HTERT RPE-1 (cell line): ENCODE data around the gene DDX10.

Experiments
- in situ Hi-C: fragments of 300-500 bp; cut with MboI; formaldehyde crosslinking; loops from 4 replicates; pipeline ENCODE4 v1.14.3; 2020; ENCODE audit warnings: low sequenced_read_pairs

The DDX10 gene

GRCh38 chr11:108865406-108865805, 200.5 kb downstream of the DDX10 start:
- in situ Hi-C loops = no loop called here

- in situ Hi-C loops = no loop called here
Measured at GRCh38 chr11:108866781-108867180, 201.9 kb downstream of the DDX10 start.

GRCh38 chr11:108870373-108871020, 205.6 kb downstream of the DDX10 start:
- in situ Hi-C loops = no loop called here

- in situ Hi-C loops = no loop called here
Measured at GRCh38 chr11:108871152-108871551, 206.3 kb downstream of the DDX10 start.

DNA sequence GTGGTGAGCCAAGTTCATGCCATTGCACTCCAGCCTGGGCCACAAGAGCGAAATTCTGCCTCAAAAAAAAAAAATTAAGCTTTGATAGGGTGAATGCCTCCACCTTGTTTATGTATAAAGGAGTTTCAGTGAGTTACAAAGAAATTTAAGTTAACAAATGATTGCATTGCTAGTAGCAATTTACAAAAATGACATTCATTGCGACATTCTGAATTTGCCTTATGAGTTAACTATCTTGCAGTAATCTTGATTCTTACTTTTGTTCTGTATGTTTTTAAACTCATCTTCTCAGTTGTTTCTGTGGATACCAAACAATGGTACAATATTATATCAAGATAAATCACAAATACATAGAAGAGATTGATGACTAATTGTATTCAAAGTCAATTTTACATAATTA, 207.0 kb downstream of the DDX10 start:
- in situ Hi-C loops = no loop called here

GRCh38 chr11:108872781-108873291, 208.0 kb downstream of the DDX10 start:
- in situ Hi-C loops = no loop called here

- in situ Hi-C loops = no loop called here
Measured at GRCh38 chr11:108873310-108873709, 208.4 kb downstream of the DDX10 start.

- in situ Hi-C loops = no loop called here
Measured at GRCh38 chr11:108873941-108874340, 209.1 kb downstream of the DDX10 start.

DNA sequence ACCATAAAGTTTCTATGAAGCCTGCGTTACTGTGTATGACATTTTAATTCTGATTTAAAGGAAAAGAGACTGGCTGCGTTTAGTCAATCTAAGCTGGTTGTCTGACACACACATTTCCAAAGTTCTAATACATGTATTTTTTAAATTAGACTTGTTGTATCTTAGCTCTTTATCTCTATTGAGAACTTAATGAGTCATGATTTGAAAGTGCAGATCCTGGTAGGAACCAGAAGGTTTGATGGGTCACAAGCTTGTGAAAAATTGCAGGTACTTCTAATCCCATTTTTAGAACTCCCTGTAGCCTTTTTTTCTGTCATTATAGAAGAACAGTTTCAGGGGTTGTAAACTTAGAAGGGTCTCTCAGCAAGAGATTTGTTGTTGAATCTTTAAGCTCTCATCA, 210.3 kb downstream of the DDX10 start:
- in situ Hi-C loops = no loop called here

GRCh38 chr11:108877178-108877577, 212.3 kb downstream of the DDX10 start:
- in situ Hi-C loops = no loop called here

GRCh38 chr11:108880510-108880909, 215.6 kb downstream of the DDX10 start:
- in situ Hi-C loops = no loop called here

DNA sequence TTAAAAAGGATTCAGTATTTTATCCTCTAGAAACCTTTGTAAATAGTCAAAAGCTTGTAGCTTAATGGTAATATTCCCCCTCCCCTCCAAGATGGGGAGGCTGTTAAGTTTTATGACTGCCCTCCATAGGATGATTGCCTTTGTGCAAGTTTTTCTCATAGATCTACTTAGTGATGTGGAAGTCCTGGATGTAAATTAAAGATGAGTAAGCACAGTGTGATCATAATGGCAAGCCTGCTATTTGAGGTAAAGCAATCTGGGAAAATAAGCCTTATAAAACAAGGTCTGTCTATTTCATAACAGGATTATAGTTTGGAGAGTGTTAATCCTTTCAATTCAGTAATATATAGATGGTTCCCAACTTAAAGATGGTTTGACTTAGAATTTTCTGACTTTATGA, 216.3 kb downstream of the DDX10 start:
- in situ Hi-C loops = no loop called here

- in situ Hi-C loops = no loop called here
Measured at GRCh38 chr11:108882211-108882831, 217.5 kb downstream of the DDX10 start.

- in situ Hi-C loops = no loop called here
Measured at GRCh38 chr11:108886005-108886659, 221.3 kb downstream of the DDX10 start.

DNA sequence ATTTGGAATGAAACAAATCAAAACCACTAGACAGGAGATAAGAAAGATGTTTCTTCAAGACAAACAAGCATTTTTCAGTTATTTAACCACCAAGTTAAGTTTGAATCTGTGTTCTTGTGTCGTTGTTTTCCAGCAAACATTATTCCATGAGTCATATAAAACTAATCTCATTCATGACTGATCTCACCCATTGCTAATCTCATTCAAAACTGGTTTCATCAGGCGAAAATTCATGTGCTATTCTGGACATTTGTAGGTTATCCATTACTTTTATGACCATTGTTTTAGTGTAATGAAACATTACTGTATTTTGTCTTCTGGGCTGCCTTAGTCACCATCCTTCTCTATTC, 221.8 kb downstream of the DDX10 start:
- in situ Hi-C loops = no loop called here

DNA sequence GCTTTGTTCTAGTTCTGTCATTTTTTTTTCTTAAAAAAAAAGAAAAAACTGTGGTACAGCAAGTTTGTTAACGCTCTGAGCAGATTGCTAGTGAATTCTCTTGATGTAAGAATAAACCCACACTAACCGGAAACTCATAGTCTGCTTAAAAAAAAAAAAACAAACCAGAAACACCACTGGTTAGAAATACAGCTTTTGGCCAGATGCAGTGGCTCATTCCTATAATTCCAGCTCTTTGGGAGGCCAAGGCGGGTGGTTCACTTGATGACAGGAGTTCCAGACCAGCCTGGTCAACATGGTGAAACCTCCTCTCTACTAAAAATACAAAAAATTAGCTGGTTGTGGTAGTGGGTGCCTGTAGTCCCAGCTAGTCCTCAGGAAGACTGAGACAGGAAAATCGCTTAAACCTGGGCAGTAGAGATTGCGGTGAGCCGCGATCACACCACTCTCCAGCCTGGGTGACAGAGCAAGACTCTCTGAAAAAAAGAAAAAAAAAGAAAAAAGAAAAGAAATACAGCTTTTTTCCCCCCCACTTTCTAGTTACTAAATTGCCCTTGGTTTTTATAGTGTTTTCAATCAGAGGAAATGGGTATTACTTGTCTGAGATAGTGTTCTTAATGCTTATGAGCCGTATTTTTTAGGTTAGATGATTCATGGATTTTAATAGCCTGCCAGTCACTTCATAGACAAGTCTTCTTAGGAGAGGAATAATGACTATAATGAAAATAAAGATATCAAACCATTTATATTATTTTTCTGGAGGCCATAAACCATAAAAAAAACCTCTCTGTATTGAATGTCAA, 222.8 kb downstream of the DDX10 start:
- in situ Hi-C loops = no loop called here

DNA sequence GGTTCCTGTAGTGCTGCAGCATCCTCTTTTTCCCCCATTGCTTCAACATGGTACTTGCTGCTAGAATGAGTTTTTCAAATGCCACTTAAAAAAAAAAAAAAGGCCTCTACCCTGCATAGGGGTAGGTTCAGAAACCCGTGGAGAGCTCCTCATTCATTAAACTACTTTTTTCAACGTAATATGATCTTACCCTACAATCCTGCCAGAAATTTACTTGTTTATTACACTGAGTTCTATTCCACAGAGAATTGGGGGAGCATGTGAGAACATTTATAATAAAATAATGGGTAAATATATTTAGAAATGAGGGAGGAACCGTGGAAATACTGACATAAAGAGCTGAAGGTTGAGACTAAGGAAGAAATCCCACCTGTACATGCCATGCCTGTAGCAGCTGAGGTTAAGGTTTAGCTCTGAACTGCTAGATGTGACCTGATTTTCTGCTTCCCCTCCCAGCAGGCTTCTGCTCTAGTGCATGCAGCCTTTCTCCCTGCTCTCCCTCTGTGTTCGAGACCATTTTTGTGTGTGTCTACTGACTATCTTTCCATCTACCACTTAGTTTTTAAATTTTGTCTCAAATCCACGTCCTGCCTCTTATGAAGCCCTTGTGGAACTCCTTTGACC, 225.7 kb downstream of the DDX10 start:
- in situ Hi-C loops = no loop called here

DNA sequence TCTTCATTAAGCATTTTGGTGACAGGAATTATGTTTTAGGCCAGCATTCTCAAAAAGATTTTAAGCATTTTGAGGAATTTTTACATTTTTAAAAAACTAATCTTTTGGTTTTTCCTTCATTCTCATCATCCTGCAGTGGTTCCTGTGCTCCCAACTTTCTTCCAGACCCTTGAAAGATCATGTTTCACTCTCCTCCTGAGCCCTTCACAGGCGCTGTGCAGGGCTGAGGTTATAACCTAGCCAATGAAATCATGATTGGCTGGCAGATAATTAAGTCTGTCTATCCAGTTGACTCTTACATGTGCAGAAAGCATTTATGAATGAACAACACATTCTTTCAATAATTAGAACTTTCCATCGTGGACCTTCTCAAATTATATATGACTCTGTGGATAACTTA, 226.3 kb downstream of the DDX10 start:
- in situ Hi-C loops = no loop called here

DNA sequence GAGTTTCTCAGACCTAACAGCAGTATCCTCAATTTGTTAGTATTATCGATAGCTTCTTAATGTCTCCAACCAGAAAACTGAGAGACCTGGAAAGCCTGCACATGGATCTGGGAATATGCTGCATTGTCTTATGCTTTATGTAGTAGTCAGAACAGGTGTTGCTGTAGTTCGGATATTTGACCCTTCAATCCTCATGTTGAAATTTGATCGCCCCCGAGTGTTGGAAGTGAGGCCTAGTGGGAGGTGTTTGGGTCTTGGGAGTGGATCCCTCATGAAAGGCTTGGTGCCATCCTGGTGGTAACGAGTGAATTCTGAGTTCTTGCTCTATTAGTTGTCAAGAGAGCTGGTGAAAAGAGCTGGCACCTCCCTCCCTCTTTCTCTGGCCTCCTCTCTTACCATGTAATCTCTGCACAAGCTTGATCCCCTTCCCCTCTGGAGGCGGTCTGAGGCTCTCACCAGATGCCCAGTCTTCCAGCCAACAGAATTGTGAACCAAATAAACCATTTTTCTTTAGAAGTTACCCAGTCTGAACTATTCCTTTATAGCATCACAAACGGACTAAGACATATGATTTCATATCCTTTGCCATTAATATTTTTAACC, 227.1 kb downstream of the DDX10 start:
- in situ Hi-C loops = no loop called here

DNA sequence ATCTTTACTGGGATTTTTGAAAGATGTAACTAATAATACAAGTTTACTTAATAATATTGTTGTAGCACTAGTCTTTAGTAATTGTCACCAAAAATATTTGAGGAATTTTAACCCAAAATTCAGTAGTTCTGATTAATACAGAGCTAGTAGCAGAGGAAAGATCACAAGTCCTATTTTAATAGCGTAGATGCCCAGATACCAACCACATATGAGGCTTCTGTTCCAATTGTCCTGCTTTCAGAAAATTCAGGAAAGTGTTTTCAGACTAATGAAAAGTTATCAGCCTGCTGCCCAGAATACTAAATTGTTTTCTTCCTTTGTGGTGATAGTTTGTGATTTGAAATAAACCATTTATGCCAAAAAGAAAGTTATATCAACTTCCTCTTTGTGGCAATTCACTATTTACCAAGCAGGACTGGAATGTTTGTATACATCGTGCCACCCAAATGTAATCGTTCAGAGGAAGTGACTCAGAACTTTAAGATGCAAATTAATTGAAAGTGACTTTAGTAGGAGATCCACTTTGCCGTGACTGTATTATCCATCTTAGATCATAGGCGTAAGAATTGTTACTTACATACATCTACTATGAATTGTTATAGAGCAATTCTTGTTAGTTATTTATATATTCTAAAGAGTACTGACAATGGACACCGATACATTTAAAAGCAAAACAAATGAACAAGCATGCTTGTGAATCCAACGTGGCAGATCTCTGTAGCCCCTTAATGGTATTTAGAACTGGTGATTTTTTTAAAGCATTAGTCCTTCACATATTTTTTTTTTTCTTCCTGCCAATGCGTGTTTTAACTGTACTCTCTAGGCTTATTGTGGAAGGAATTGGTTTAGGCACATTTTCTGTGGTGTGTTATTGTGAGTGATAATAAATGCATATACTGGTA, 231.0 kb downstream of the DDX10 start:
- in situ Hi-C loops = no loop called here
